HG03342 (cell line): ENCODE measurements around the gene CBL.
A peak's percentile ranks its signal among the peaks of the same experiment; 100 is the strongest.

Source experiments
- ATAC-seq: cut with Tn5 transposase; IDR thresholded peaks from one replicate; pipeline ENCODE4 v1.9.1; 2021; ENCODE audit warnings: mild to moderate bottlenecking, moderate library complexity; ENCODE audit not compliant: unreplicated experiment

The CBL gene

GRCh38 chr11:119320776-119321524 is 114.8 kb downstream of the CBL start:
- ATAC-seq, result peak; percentile 55

GRCh38 chr11:119322360-119322739 is 116.2 kb downstream of the CBL start:
- ATAC-seq, result no peak

- ATAC-seq, result no peak
Observed at GRCh38 chr11:119322921-119323531, 116.9 kb downstream of the CBL start.

GRCh38 chr11:119323532-119324033 is 117.4 kb downstream of the CBL start:
- ATAC-seq, result no peak

GRCh38 chr11:119324189-119324588 is 118.0 kb downstream of the CBL start:
- ATAC-seq, result no peak

GRCh38 chr11:119329320-119329719 is 123.2 kb downstream of the CBL start:
- ATAC-seq, result no peak

- no peak for ATAC-seq
Observed at GRCh38 chr11:119330237-119330636, 124.1 kb downstream of the CBL start.

GRCh38 chr11:119332111-119332765 is 126.1 kb downstream of the CBL start:
- no peak for ATAC-seq

- ATAC-seq, result peak; percentile 90
Observed at GRCh38 chr11:119334174-119334930, 128.2 kb downstream of the CBL start, which contains the start of gene RNF26. Gene RNF26 (plus strand): TSS chr11:119334527. CDS start chr11:119335123, 596 bp downstream.

GRCh38 chr11:119335091-119335654 is 129.0 kb downstream of the CBL start:
- no peak for ATAC-seq

- no peak for ATAC-seq
Observed at GRCh38 chr11:119335655-119336543, 129.8 kb downstream of the CBL start.

GRCh38 chr11:119336744-119337469 is 130.8 kb downstream of the CBL start:
- ATAC-seq, result no peak

GRCh38 chr11:119337581-119338317 is 131.6 kb downstream of the CBL start:
- no peak for ATAC-seq

- ATAC-seq, result peak; percentile 29
Observed at GRCh38 chr11:119338318-119338890, 132.3 kb downstream of the CBL start.

- no peak for ATAC-seq
Observed at GRCh38 chr11:119338965-119339588, 132.9 kb downstream of the CBL start.

- ATAC-seq, result no peak
Observed at GRCh38 chr11:119339589-119340334, 133.6 kb downstream of the CBL start.
